ENCODE data around the gene OSBPL1A.

OSBPL1A gene

DNA sequence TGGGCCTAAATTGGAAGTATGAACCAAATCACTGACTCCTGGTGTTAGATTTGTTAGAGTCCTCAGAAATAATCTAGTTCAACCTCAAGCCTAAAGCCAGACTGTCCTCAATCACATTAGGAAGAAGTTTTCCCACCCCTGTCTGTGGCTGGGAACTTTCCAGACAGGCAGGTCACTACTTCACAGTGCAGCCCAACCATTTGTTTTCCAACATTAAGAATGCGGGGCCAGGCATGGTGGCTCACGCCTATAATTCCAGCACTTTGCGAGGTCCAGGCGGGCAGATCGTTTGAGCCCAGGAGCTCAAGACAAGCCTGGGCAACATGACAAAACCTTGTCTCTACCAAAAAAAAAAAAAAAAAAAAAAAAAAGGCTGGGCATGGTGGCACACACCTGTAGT lies 5.5 kb upstream of the OSBPL1A start:
- no peak for DNase-seq (ENCODE audit: low read depth, low spot score)
- POLR2A ChIA-PET, result no interaction called here
- H3K4me3 ChIP-seq (ENCODE audit: low read depth, low read length), result no peak overlapping the region
- TF ChIP-seq, protein P1, sequence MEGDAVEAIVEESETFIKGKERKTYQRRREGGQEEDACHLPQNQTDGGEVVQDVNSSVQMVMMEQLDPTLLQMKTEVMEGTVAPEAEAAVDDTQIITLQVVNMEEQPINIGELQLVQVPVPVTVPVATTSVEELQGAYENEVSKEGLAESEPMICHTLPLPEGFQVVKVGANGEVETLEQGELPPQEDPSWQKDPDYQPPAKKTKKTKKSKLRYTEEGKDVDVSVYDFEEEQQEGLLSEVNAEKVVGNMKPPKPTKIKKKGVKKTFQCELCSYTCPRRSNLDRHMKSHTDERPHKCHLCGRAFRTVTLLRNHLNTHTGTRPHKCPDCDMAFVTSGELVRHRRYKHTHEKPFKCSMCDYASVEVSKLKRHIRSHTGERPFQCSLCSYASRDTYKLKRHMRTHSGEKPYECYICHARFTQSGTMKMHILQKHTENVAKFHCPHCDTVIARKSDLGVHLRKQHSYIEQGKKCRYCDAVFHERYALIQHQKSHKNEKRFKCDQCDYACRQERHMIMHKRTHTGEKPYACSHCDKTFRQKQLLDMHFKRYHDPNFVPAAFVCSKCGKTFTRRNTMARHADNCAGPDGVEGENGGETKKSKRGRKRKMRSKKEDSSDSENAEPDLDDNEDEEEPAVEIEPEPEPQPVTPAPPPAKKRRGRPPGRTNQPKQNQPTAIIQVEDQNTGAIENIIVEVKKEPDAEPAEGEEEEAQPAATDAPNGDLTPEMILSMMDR (IDR thresholded peaks at IDR 0.05; ENCODE audit: insufficient read depth, low read length, missing control alignments), result no peak
- CTCF ChIA-PET, result no interaction called here

DNA sequence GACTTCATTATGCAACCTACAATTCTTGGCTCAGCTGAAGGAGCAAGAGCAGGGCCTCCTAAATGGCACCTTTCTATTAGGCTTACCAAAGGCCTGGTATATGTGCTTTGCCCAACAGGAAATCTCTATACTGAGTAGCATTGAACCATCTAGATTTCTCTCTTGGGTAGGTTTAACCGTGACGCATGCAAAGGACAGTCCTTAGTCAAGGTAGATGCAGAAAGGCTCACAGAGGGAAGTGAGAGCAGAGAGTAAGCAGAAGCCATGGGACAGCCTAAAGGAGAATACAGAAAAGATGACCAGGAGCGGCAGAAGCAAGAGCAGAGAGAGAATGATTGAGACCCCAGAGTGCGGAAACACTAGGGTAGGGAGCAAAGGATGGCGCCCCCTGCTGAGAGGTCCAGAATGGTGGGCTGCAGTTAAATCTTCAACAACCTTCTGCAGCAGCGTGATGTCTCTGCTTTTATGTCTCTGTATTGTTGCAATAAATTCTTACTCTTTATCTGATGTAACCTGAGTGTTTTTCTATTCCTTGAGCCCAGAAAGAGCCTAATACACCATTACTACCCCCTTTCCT lies 4.7 kb upstream of the OSBPL1A start:
- CTCF ChIA-PET, result interaction anchor here (1.0 kb wide), 1 partner anchor 11 kb away, joined by 4 read pairs; no protein-coding TSS in a partner anchor
- H3K4me3 ChIP-seq (ENCODE audit: low read depth, low read length), result no peak overlapping the region
- TF ChIP-seq, protein P1 (IDR thresholded peaks at IDR 0.05; ENCODE audit: insufficient read depth, low read length, missing control alignments), result peak; percentile 3
- POLR2A ChIA-PET, result no interaction called here
- DNase-seq (ENCODE audit: low read depth, low spot score), result no peak

DNA sequence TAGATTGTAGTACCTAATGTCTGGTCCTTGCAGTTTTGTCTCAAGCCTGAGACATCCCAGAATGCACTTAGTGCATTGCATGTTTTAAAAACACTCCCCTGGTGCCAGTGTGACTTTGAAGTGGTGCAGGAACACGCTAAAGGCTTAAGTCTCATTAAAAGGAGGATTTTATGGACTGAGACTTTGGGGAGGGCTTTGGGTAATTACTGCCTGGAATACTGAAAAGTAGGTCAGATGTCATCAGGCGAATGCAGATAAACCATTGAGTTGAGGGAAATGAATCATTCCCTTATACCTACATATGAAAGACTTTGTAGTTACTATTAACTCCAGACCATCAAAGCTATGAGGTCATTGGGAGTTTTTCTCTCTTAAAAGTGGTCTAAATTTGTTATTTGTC lies 3.0 kb upstream of the OSBPL1A start:
- H3K4me3 ChIP-seq (ENCODE audit: low read depth, low read length), result no peak overlapping the region
- no peak for DNase-seq (ENCODE audit: low read depth, low spot score)
- TF ChIP-seq, protein P1 (IDR thresholded peaks at IDR 0.05; ENCODE audit: insufficient read depth, low read length, missing control alignments), result no peak
- ChIA-PET CTCF (interaction anchor here (0.9 kb wide), 1 partner anchor 41 kb away, joined by 3 read pairs; no protein-coding TSS in a partner anchor), POLR2A (no interaction called here)

DNA sequence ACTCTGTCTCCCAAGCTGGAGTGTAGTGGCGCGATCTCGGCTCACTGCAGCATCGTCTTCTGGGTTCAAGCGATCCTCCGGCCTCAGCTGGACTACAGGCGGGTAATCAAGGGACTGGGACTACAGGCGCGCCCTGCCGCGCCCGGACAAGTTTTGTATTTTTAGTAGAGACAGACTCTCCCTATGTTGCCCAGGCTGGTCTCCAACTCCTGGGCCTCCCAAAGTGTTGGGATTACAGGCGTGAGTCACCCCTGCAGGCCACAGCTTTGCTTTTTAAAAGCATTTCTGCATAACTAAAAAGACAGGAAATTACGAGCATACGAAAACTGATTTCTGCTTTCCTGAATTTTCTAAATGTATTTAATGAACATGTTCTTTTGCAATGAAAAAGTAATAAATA lies 916 bp upstream of the OSBPL1A start:
- DNase-seq (ENCODE audit: low read depth, low spot score), result no peak
- ChIA-PET POLR2A (interaction anchor here (2.5 kb wide), 1 partner anchor 28 kb away, joined by 8 read pairs; the partner anchor contains the start of gene IMPACT), CTCF (interaction anchor here (1.4 to 2.5 kb wide), 2 partner anchors 14 to 39 kb away, joined by 4 to 9 read pairs; no protein-coding TSS in a partner anchor)
- no peak overlapping the region for H3K4me3 ChIP-seq (ENCODE audit: low read depth, low read length)
- TF ChIP-seq, protein P1 (IDR thresholded peaks at IDR 0.05; ENCODE audit: insufficient read depth, low read length, missing control alignments), result no peak

DNA sequence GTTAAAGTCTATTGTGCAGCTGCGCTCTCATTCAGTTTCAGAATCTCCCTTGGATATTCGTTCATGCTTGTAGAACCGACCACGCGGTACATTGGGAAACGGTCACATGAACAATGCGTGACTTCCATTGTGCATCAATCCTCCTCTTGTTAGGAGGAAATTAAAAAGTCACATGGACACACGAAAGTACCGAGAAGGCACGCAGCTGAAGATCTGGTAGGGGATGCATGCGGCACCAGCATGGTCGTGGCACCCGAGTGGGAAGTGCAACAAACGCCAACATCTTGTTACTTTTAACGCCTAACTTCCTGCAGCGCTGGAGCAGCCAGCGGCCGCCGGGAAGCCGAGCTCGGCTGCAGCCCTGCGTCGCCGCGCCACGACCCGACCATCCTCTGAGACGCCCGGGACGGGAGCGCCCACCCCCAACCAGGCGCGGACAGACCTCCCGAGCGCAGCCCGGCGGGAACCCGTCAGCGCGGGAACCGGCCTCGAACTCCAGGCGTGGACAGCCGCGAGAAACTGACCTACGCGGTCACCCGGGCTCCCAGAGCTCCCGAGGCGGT lies 412 bp downstream of the OSBPL1A start:
- H3K4me3 ChIP-seq (ENCODE audit: low read depth, low read length), result peak overlapping the region; percentile 75

More for the DNA sequence above, 412 bp downstream of the OSBPL1A start:
- peak; percentile 12 for DNase-seq (ENCODE audit: low read depth, low spot score)
- ChIA-PET CTCF (interaction anchor here (0.7 to 2.5 kb wide), 10 partner anchors 11 to 220 kb away, joined by 3 to 9 read pairs (median 4); no protein-coding TSS in a partner anchor), POLR2A (interaction anchor here (0.7 to 2.5 kb wide), 4 partner anchors 30 to 126 kb away, joined by 3 to 8 read pairs (median 4); partner anchors contain the start of gene IMPACT)
- TF ChIP-seq, protein P1 (IDR thresholded peaks at IDR 0.05; ENCODE audit: insufficient read depth, low read length, missing control alignments), result no peak
